SH-SY5Y (cell line): ENCODE data around the gene NOP16.

ENCODE experiments used
- GATA2 ChIP-seq: IDR thresholded peaks from 2 replicates; pipeline ENCODE4 v1.6.1; 2011; ENCODE audit warnings: mild to moderate bottlenecking, low read depth, low read length
- GATA3 ChIP-seq: IDR thresholded peaks from 2 replicates; pipeline ENCODE4 v1.6.1; 2011; ENCODE audit warnings: low read depth, mild to moderate bottlenecking, low read length, moderate library complexity

DNA sequence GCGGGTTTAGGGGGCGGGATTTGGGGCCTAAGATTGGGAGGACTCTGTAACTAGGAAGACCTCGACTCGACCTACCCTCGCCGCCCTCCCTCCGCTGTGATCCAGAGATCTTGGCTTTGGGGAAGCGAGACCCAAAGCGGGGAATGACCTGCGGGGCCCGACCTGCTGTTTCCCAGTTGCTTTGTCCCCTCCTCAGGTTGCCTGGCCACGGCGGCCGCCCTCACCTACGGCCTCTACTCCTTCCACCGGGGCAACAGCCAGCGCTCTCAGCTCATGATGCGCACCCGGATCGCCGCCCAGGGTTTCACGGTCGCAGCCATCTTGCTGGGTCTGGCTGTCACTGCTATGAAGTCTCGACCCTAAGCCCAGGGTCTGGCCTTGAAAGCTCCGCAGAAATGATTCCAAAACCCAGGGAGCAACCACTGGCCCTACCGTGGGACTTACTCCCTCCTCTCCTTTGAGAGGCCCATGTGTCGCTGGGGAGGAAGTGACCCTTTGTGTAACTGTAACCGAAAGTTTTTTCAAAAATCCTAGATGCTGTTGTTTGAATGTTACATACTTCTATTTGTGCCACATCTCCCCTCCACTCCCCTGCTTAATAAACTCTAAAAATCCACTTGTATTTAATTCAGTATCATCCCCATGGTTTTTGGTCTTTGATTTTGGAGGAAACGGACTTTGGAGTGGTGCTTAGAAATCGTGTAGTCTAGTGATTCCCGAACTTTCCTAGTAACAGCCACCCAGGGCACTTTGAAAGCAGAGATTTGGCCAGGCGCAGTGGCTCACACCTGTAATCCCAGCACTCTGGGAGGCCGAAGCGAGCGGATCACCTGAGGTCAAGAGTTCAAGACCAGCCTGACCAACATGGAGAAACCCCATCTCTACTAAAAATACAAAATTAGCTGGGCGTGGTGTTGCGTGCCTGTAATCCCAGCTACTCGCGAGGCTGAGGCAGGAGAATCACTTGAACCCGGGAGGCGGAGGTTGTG, 1.0 kb upstream of the NOP16 start:
- TF ChIP-seq GATA3: no peak
- no peak for TF ChIP-seq GATA2
